Measurements from ENCODE around the gene OSBP2. TPM values are rescaled to one million over a fixed set of nuclear protein-coding genes. Genes with fewer than 3 reads are reported as not detected.

Gene OSBP2
- total and polyA plus RNA-seq, 4 donors: 1.1 to 12.3 (median 2.6) TPM

DNA sequence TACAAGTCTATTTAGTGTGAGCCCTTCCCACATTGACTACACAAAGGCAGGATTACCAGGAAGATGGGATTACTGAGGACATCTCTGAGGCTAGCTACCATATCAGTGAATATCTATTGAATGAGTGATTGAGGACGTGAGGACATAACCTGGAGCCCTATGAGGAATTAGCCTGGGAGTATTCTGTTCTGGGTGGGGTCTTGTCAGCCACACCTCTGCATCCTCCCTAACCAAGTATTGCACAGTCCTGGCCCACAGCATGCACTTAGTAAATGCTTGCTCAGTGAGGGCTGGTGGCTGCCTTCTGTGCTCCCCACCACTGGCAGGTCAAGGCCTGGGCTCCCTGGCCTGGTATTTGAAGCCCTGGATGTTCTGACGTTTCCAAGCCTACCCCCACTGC, 41.8 kb upstream of the OSBP2 start:
- Histone ChIP-seq H3K27ac (ENCODE audit: low read depth in 1 of 2, low read length in 1 of 2) (no peak overlapping the region), H3K9ac (ENCODE audit: insufficient read depth in 1 of 2, low read length in 2 of 2) (no peak overlapping the region), H3K27me3 (ENCODE audit: control insufficient read depth in 3 of 3, insufficient read depth in 3 of 3, low read length in 2 of 3) (no peaks in the 10 kb centered on the region), H3K4me1 (ENCODE audit: control insufficient read depth in 5 of 5, insufficient read depth in 5 of 5, low read length in 5 of 5) (peaks cover 0 to 5% (median 0%) of the 10 kb centered on the region in 5 donors), H3K4me3 (no peak overlapping the region), H3K36me3 (ENCODE audit: control insufficient read depth in 4 of 4, insufficient read depth in 4 of 4, low read length in 4 of 4) (peaks cover 0 to 8% (median 0%) of the 10 kb centered on the region in 4 donors), H3K9me3 (ENCODE audit: control insufficient read depth in 4 of 4, insufficient read depth in 3 of 4, low read length in 3 of 4) (no peaks in the 10 kb centered on the region)
- ATAC-seq (ENCODE audit: insufficient read depth, low FRiP score) (no peak), DNase-seq (no peak)
- TF ChIP-seq, protein P1, sequence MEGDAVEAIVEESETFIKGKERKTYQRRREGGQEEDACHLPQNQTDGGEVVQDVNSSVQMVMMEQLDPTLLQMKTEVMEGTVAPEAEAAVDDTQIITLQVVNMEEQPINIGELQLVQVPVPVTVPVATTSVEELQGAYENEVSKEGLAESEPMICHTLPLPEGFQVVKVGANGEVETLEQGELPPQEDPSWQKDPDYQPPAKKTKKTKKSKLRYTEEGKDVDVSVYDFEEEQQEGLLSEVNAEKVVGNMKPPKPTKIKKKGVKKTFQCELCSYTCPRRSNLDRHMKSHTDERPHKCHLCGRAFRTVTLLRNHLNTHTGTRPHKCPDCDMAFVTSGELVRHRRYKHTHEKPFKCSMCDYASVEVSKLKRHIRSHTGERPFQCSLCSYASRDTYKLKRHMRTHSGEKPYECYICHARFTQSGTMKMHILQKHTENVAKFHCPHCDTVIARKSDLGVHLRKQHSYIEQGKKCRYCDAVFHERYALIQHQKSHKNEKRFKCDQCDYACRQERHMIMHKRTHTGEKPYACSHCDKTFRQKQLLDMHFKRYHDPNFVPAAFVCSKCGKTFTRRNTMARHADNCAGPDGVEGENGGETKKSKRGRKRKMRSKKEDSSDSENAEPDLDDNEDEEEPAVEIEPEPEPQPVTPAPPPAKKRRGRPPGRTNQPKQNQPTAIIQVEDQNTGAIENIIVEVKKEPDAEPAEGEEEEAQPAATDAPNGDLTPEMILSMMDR (IDR thresholded peaks at IDR 0.05; ENCODE audit: control extremely low read depth, extremely low read depth): no peak
- WGBS, 2 donors: 89 to 91% methylated on average over 2 of the region's 2 CpGs

GRCh38 chr22:30654361-30654760, 40.3 kb upstream of the OSBP2 start:
- Histone ChIP-seq H3K9ac (ENCODE audit: insufficient read depth in 1 of 2, low read length in 2 of 2) (no peak overlapping the region), H3K36me3 (ENCODE audit: control insufficient read depth in 4 of 4, insufficient read depth in 4 of 4, low read length in 4 of 4) (peaks cover 0 to 8% (median 0%) of the 10 kb centered on the region in 4 donors), H3K27ac (ENCODE audit: low read depth in 1 of 2, low read length in 1 of 2) (no peak overlapping the region), H3K4me3 (no peak overlapping the region), H3K27me3 (ENCODE audit: control insufficient read depth in 3 of 3, insufficient read depth in 3 of 3, low read length in 2 of 3) (no peaks in the 10 kb centered on the region), H3K4me1 (ENCODE audit: control insufficient read depth in 5 of 5, insufficient read depth in 5 of 5, low read length in 5 of 5) (peaks cover 0 to 5% (median 0%) of the 10 kb centered on the region in 5 donors), H3K9me3 (ENCODE audit: control insufficient read depth in 4 of 4, insufficient read depth in 3 of 4, low read length in 3 of 4) (no peaks in the 10 kb centered on the region)
- TF ChIP-seq, protein P1 (IDR thresholded peaks at IDR 0.05; ENCODE audit: control extremely low read depth, extremely low read depth): no peak
- no peak for ATAC-seq (ENCODE audit: insufficient read depth, low FRiP score)
- WGBS, 2 donors: 96 to 98% methylated on average over 14 of the region's 14 CpGs
- DNase-seq: no peak

DNA sequence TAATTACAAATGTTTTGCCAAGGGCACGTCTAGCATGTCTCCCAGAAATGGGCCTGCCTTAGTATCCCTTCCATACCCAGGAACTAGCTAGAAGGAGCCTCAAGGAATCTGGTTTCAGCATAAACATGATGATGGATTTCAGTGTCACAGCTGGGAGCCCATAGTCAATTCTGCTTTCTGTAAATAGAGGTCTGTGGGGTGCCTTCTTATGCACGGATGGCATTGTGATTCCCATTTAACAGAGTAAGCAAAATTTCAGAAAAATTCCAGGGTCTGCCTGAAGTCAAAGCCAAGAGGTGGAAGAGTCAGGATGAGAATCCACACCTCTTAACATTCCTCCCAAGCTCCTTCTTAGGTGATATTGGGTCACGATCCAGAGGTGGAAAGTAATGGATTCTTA, 39.1 kb upstream of the OSBP2 start:
- DNase-seq: no peak
- peaks cover 0 to 1% (median 0%) of the 10 kb centered on the region in 5 donors for H3K4me1 ChIP-seq (ENCODE audit: control insufficient read depth in 5 of 5, insufficient read depth in 5 of 5, low read length in 5 of 5)
- no peak for ATAC-seq (ENCODE audit: insufficient read depth, low FRiP score)
- H3K9me3 ChIP-seq (ENCODE audit: control insufficient read depth in 4 of 4, insufficient read depth in 3 of 4, low read length in 3 of 4): no peaks in the 10 kb centered on the region
- WGBS, 2 donors: 82 to 88% methylated on average over 3 of the region's 3 CpGs
- H3K4me3 ChIP-seq: no peak overlapping the region
- H3K27ac ChIP-seq (ENCODE audit: low read depth in 1 of 2, low read length in 1 of 2): no peak overlapping the region
- TF ChIP-seq, protein P1 (IDR thresholded peaks at IDR 0.05; ENCODE audit: control extremely low read depth, extremely low read depth): no peak
- peaks cover 0 to 8% (median 0%) of the 10 kb centered on the region in 4 donors for H3K36me3 ChIP-seq (ENCODE audit: control insufficient read depth in 4 of 4, insufficient read depth in 4 of 4, low read length in 4 of 4)
- no peak overlapping the region for H3K9ac ChIP-seq (ENCODE audit: insufficient read depth in 1 of 2, low read length in 2 of 2)
- H3K27me3 ChIP-seq (ENCODE audit: control insufficient read depth in 3 of 3, insufficient read depth in 3 of 3, low read length in 2 of 3): no peaks in the 10 kb centered on the region

- Histone ChIP-seq H3K4me3 (no peak overlapping the region), H3K9ac (ENCODE audit: insufficient read depth in 1 of 2, low read length in 2 of 2) (no peak overlapping the region), H3K9me3 (ENCODE audit: control insufficient read depth in 4 of 4, insufficient read depth in 3 of 4, low read length in 3 of 4) (no peaks in the 10 kb centered on the region), H3K36me3 (ENCODE audit: control insufficient read depth in 4 of 4, insufficient read depth in 4 of 4, low read length in 4 of 4) (peaks cover 0 to 15% (median 5%) of the 10 kb centered on the region in 4 donors), H3K27ac (ENCODE audit: low read depth in 1 of 2, low read length in 1 of 2) (no peak overlapping the region), H3K4me1 (ENCODE audit: control insufficient read depth in 5 of 5, insufficient read depth in 5 of 5, low read length in 5 of 5) (peaks cover 0 to 5% (median 0%) of the 10 kb centered on the region in 5 donors), H3K27me3 (ENCODE audit: control insufficient read depth in 3 of 3, insufficient read depth in 3 of 3, low read length in 2 of 3) (no peaks in the 10 kb centered on the region)
- TF ChIP-seq, protein P1 (IDR thresholded peaks at IDR 0.05; ENCODE audit: control extremely low read depth, extremely low read depth): no peak
- DNase-seq (no peak), ATAC-seq (ENCODE audit: insufficient read depth, low FRiP score) (no peak)
- WGBS, 2 donors: 90 to 94% methylated on average over 4 of the region's 4 CpGs
These were observed 32.6 kb upstream of the OSBP2 start for GRCh38 chr22:30662040-30662439.

Data from lung (tissue), 12 donors.